Stimulated activated CD8-positive, alpha-beta memory T cell treated with anti-CD3 and anti-CD28 coated beads, Interleukin-4, amount 100 ng/mL, for 24 hours (primary cell): ENCODE data around the gene PSMA6.
"Not testable (repeated sequence)": the region's sequence is repeated elsewhere in the genome, so short reads cannot be mapped to it uniquely, and the experiment has no call there.

ENCODE experiments used
- DNase-seq: peaks from one replicate; pipeline ENCODE4 v3.0.0-alpha.2; 2020; ENCODE audit warnings: low read depth

PSMA6 gene

GRCh38 chr14:35285168-35286002, 6.8 kb upstream of the PSMA6 start:
- no peak for DNase-seq

GRCh38 chr14:35286003-35286600, 6.1 kb upstream of the PSMA6 start:
- DNase-seq = no peak

DNA sequence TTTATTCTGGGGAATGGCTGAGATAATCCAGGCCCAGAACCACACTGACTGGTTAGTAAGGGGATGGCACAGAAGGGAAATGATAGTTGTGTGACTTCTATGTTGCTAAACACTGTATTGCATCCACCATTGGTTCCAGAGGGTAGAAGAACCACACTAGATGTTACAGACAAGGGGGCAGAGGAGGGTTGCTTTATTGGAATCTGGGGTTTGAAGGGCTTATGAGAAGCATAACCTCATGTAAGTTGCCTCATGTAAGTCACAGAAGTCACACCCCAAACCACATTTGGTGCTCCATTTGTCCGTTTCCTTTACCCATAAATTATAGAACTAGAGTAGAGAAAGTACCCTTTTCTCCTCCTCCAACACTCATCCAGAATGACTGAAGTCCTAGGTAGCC, 5.5 kb upstream of the PSMA6 start:
- no peak for DNase-seq

- peak; percentile 24 for DNase-seq
Observed at GRCh38 chr14:35287431-35288013, 4.7 kb upstream of the PSMA6 start.

DNA sequence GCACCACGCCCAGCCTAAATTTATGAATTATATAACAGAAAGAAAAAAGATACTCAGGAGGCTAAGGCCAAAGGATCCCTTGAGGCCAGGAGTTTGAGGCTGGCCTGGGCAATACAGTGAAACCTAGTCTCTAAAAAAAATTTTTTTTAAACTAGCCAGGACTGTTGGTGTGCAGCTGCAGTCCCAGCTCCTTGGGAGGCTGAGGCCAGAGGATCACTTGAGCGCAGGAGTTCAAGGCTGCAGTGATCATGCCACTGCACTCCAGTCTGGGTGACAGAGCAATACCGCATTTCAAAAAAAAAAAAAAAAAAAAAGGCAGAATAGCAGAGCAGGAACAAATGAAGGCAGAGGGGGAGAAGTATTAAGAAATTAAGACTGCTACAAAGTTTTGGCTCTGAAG, 2.6 kb upstream of the PSMA6 start:
- DNase-seq = no peak

- no peak for DNase-seq
Observed at GRCh38 chr14:35292770-35293561, 784 bp downstream of the PSMA6 start.

DNA sequence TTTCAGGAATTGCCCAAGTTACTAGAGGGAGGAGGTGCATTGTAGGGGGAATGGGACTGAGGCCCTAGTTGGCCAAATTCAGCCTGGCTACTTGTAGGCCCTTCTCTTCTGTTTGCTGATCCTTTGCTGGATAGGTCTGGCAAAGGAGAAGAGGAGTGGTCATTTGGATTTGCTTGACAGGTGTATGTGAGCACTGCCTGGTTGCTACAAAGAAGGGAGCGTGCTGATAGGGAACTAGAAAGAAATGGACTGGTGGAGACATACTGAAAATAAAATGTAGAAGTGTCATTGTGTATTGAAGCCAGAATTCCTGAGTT, 3.6 kb downstream of the PSMA6 start:
- DNase-seq = no peak

GRCh38 chr14:35296545-35296944, 4.4 kb downstream of the PSMA6 start:
- DNase-seq = no peak

- DNase-seq = no peak
Observed at GRCh38 chr14:35297706-35298105, 5.5 kb downstream of the PSMA6 start.

GRCh38 chr14:35298351-35298750, 6.2 kb downstream of the PSMA6 start:
- DNase-seq = no peak

GRCh38 chr14:35299708-35300107, 7.5 kb downstream of the PSMA6 start:
- no peak for DNase-seq

GRCh38 chr14:35300228-35300627, 8.0 kb downstream of the PSMA6 start:
- DNase-seq = no peak

DNA sequence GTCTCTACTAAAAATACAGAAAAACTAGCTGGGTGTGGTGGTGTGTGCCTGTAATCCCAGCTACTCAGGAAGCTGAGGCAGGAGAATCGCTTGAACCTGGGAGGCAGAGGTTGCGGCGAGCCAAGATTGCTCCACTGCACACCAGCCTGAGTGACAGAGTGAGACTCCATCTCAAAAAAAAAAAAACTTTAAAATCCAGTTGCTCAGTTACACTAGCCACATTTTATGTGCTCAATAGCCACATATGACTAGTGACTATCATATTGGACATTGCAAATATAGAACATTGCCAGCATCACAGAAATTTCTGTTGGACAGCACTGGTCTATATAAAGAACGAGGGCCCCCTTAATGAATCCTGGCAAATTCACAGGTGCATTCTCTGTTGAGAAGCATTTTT, 9.2 kb downstream of the PSMA6 start:
- DNase-seq = not testable (repeated sequence)

- no peak for DNase-seq
Observed at GRCh38 chr14:35301735-35302528, 9.8 kb downstream of the PSMA6 start.

- no peak for DNase-seq
Observed at GRCh38 chr14:35303149-35303935, 11.2 kb downstream of the PSMA6 start.

- no peak for DNase-seq
Observed at GRCh38 chr14:35304812-35305462, 12.8 kb downstream of the PSMA6 start.

DNA sequence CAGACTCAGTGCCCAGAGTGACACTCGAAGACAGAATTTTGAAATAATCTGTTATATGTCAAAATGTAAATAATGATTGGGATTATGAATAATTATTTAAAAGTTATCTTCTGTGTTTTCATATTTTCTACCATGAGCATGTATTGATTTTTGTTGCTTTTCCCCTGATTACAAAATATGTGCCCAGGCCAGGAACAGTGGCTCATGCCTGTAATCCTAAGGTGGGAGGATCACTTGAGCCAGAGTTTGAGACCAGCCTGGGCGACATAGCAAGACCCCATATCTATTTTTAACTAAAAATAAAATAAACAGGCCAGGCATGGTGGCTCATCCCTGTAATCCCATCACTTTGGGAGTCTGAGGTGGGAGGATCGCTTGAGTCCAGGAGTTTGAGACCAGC, 13.5 kb downstream of the PSMA6 start:
- DNase-seq = no peak

DNA sequence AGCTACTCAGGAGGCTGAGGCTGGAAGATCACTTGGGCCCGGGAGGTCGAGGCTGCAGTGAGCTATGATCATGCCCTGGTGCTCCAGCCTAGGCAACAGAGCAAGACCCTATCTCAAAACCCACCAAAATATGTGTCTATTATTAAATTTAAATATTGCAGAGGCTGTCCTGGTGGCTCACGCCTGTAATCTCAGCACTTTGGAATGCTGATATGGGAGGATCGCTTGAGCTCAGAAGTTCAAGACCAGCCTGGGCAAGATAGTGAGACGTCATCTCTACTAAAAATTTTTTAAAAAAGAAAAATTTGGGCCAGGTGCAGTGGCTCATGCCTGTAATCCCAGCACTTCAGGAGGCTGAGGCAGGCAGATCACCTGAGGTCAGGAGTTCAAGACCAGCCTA, 13.9 kb downstream of the PSMA6 start:
- DNase-seq = no peak

DNA sequence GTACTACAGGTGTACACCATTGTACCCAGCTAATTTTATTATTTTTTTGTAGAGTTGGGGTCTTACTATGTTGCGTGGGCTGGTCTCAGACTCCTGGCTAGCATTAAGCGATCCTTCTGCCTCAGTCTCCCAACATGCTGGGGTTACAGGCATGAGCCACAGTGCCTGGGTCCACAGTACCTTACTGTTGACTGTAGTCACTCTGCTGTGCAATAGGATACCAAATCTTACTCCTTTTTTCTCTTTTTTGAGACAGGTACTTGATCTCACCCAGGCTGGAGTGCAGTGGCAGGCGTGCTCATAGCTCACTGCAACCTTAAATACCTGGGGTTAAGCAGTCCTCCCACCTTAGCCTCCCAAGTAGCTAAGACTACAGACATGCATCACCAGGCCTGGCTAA, 25.6 kb downstream of the PSMA6 start:
- no peak for DNase-seq

DNA sequence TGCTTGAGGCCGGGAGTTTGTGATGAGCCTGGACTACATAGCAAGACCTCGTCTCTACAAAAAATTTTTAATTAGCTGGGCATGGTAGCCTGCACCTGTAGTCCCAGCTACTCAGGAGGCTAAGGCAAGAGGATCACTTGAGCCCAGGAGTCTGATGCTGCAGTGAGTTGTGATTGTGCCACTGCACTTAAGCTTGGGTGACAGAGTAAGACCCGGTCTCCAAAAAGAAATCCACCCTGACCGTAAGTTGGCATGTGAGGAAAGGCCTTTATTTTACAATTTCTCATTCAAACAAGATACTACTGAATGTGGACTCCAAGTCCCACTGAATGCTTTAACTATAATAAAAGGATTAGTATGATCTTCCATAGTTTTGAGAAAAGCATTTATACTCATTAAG, 27.3 kb downstream of the PSMA6 start:
- DNase-seq = no peak

- no peak for DNase-seq
Observed at GRCh38 chr14:35320472-35320871, 28.3 kb downstream of the PSMA6 start.
